Activated CD4-positive, alpha-beta T cell treated with anti-CD3 and anti-CD28 coated beads, Interleukin-2, amount 10 ng/mL, durations not matched to agents 7 days and 5 days (primary cell): ENCODE data around the gene DOLPP1. TPM values are rescaled to one million over a fixed set of nuclear protein-coding genes. Genes with fewer than 3 reads are reported as not detected.

Experiments used
- CTCF ChIA-PET: fragments of 350-600 bp; sonication (Branson Sonifier 250); formaldehyde crosslinking; loops from one replicate; lab custom pipeline; 2021; ENCODE audit warnings: antibody characterized with exemption; lab: Charles Lee
- POLR2A ChIA-PET: fragments of 350-600 bp; sonication (Branson Sonifier 250); formaldehyde crosslinking; loops from one replicate; lab custom pipeline; 2021; ENCODE audit warnings: antibody characterized with exemption; lab: Charles Lee
- DNase-seq: peaks from one replicate; pipeline ENCODE4 v3.0.0-alpha.2; 2020
- H3K27ac Mint-ChIP-seq: one replicate; pipeline ENCODE4 v1.8.0; 2021; ENCODE audit warnings: mild to moderate bottlenecking, moderate library complexity, mixed read lengths
- H3K27me3 Mint-ChIP-seq: one replicate; pipeline ENCODE4 v1.8.0; 2021; ENCODE audit warnings: mixed read lengths
- H3K36me3 Mint-ChIP-seq: one replicate; pipeline ENCODE4 v1.8.0; 2021; ENCODE audit warnings: low read depth, mixed read lengths
- H3K4me1 Mint-ChIP-seq: one replicate; pipeline ENCODE4 v1.8.0; 2021; ENCODE audit warnings: mixed read lengths
- H3K4me3 Mint-ChIP-seq: one replicate; pipeline ENCODE4 v1.8.0; 2021; ENCODE audit warnings: mild to moderate bottlenecking, moderate library complexity, mixed read lengths
- H3K9me3 Mint-ChIP-seq: one replicate; pipeline ENCODE4 v1.8.0; 2021; ENCODE audit warnings: mixed read lengths
- total RNA-seq, 2 experiments: library from RNA; stranded (reverse); gene quantifications; one replicate each; pipeline ENCODE4 v1.2.3, GENCODE V29; 2021

Gene DOLPP1
- total RNA-seq, 2 experiments from 2014 or later, result 19.5 to 19.6 TPM

DNA sequence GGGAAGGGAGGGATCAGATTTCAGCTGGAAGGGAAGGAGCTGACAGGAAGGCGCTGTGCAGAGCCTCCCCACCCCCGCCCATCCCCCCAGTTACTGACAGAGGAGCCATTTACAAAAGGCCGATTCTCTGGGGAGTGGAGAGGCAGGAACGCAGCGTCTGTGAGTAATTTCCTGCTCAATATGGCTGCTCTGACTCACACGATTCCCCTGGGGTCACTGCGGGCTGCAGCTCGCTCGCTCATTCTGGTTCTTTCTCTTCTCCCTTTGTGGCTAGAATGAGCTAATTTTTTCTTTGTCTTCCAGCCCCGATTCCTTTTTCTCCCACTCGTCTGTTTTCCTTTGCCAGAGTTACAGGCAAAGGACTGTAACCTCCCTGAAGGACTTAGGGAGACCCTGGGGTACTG is 59.1 kb downstream of the DOLPP1 start:
- Mint-ChIP-seq H3K36me3 (peaks cover 27% of the 10 kb centered on the region), H3K4me1 (peaks cover 44% of the 10 kb centered on the region), H3K27ac (peak overlapping the region; percentile 93), H3K4me3 (peak overlapping the region; percentile 75), H3K9me3 (no peaks in the 10 kb centered on the region), H3K27me3 (no peaks in the 10 kb centered on the region)
- POLR2A ChIA-PET, result interaction anchor here (0.5 to 1.1 kb wide), 4 partner anchors 26 to 683 kb away, joined by 3 read pairs; partner anchors contain the start of gene NTMT1
- CTCF ChIA-PET, result interaction anchor here (0.6 to 6.6 kb wide), 27 partner anchors 9 to 598 kb away, joined by 3 to 50 read pairs (median 4); partner anchors contain the start of genes IER5L and NTMT1
- peak; percentile 85 for DNase-seq

Other genes starting within 250 kb of the DOLPP1 start
- 10 to 100 TPM; 15.2 to 17.7 TPM for gene KYAT1, start 199.2 kb upstream of the DOLPP1 start, total RNA-seq
- gene LRRC8A, start 199.0 kb upstream of the DOLPP1 start, total RNA-seq, result 10 to 100 TPM; 42.4 to 48.0 TPM
- 1 to 10 TPM; 1.2 to 2.2 TPM for gene PHYHD1, start 160.1 kb upstream of the DOLPP1 start, total RNA-seq
- 1 to 10 TPM; 8.4 to 9.2 TPM for gene DOLK, start 133.5 kb upstream of the DOLPP1 start, total RNA-seq
- gene NUP188, start 133.4 kb upstream of the DOLPP1 start, total RNA-seq, result 10 to 100 TPM; 87.7 to 87.8 TPM
- gene SH3GLB2, start 52.8 kb upstream of the DOLPP1 start, total RNA-seq, result 100 to 1,000 TPM; 111 to 124 TPM
- gene MIGA2, start 44.5 kb upstream of the DOLPP1 start, total RNA-seq, result 10 to 100 TPM; 33.8 to 43.1 TPM
- gene CRAT, start 29.7 kb downstream of the DOLPP1 start, total RNA-seq, result 10 to 100 TPM; 20.4 to 25.2 TPM
- 100 to 1,000 TPM in 1 of 2 experiments, 10 to 100 TPM in 1; 96.4 to 111 TPM for gene PTPA, start 30.3 kb downstream of the DOLPP1 start, total RNA-seq
- 1 to 10 TPM; 1.8 to 2.3 TPM for gene IER5L, start 97.2 kb downstream of the DOLPP1 start, total RNA-seq